GM18499 (cell line): ENCODE results near the gene TYMP.

ENCODE experiments used
- ATAC-seq: cut with Tn5 transposase; IDR thresholded peaks from one replicate; pipeline ENCODE4 v1.9.1; 2021; ENCODE audit warnings: moderate number of reproducible peaks; ENCODE audit not compliant: insufficient read depth, unreplicated experiment

TYMP gene

GRCh38 chr22:50487290-50488005 lies 42.4 kb downstream of the TYMP start:
- no peak for ATAC-seq

- ATAC-seq, result no peak
Observed at GRCh38 chr22:50486561-50487289, 43.1 kb downstream of the TYMP start, which contains the start of gene MIOX. Gene MIOX (plus strand): TSS chr22:50486859. CDS start chr22:50486898, 39 bp downstream.

GRCh38 chr22:50485221-50486131 lies 44.3 kb downstream of the TYMP start:
- no peak for ATAC-seq

GRCh38 chr22:50483977-50484853 lies 45.6 kb downstream of the TYMP start:
- ATAC-seq, result no peak

DNA sequence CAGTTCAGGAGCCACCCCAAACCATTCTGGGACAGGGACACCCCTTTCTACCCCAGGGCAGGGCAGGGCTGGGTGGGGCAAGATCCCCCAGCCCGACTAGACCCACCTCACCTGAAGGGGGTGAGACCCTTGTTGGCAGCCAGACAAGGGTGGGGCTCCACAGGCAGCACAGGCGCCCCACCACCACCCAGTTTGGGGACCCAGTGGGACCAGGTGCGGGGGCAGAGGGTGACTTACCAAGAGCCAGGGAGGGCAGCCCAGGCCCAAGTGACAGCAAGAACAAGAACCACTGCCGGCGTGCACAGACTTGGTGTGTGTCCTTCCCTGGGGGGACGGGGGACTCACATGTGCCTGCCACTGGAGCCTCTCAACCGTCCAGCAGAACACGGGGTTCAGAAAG lies 46.3 kb downstream of the TYMP start:
- no peak for ATAC-seq

DNA sequence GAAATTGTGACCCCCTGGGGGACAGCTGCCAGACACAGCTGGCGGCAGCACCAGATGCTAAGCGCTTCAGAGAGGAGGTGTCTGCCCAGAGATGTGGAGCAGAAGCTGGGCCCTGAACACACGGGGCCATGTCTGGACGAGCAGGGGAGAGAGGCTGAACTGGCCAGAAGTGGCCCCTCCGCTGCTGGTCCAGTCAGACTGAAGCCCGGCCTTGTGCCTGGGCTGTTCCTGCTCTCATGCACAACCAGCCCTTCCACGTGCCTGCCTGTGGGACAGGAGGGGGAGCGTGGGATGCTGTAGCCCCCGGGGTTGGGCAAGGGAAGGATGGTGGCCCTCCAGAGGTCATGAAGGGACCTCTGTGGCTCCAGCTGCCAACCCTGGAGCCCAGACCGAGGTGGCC lies 46.7 kb downstream of the TYMP start:
- ATAC-seq, result no peak

DNA sequence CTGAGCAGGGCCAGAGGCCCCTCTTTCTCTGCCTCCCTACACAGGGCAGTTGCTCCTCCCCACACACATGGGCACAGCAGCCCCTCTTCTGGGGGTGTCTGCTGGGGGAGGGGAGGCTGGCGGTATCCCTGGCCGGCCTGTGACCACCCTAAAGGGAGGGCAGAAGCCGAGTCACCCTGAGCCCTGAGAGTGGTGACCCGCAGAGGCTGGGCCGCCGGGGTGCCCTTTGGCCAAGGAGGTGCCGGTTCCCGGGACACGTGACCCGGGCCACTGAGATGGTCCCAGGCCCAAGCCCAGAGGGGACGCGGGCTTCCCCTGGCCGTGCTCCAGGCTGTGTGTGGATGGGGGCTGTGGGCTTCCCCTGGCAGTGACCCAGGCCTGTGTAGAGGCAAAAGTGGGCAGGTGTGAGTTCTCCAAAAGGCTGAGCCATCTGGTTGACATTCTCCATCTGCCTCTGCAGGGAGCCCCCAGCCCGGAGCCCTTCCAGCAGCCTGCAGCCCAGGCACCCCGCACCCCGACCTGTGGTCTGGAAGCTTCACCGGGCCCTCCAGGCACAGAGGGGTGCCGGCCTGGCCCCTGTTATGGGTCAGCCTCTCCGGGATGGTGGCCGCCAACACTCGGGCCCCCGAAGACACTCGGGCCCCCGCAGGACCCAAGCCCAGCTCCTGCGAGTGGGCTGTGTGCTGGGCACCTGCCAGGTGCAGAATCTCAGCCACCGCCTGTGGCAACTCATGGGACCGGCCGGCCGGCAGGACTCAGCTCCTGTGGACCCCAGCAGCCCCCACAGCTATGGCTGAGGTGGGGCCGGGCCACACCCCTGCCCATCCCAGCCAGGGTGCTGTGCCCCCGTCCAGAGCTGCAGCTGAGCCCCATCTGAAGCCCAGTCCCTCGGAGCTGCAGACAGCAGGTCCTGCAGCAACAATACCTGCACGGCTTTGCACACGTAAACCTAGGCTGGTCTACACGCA lies 47.4 kb downstream of the TYMP start:
- ATAC-seq, result no peak

GRCh38 chr22:50481440-50482106 lies 48.2 kb downstream of the TYMP start, which contains the start of gene ADM2:
Gene ADM2 (plus strand): TSS chr22:50481543. CDS start chr22:50481848, 305 bp downstream.
- no peak for ATAC-seq

- no peak for ATAC-seq
Observed at GRCh38 chr22:50481045-50481439, 48.8 kb downstream of the TYMP start.

GRCh38 chr22:50479721-50480120 lies 50.1 kb downstream of the TYMP start:
- no peak for ATAC-seq

DNA sequence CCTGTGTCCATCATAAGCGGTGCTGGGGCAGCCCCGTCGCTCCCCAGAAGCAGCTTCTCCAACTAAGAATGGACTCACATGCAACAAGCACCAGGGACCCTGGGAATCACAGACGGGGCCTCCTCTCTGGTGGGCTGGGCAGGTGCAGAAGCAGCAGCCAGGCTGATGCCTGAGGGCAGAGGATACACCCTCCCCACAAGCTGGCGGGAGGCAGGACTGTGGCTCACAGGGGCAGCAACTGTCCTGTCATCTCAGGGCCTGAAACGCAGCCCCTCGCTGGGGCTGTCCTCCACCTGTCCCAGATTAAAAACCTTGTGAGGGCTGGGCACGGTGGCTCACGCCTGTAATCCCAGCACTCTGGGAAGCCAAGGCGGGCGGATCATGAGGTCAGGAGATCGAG lies 51.9 kb downstream of the TYMP start:
- no peak for ATAC-seq

DNA sequence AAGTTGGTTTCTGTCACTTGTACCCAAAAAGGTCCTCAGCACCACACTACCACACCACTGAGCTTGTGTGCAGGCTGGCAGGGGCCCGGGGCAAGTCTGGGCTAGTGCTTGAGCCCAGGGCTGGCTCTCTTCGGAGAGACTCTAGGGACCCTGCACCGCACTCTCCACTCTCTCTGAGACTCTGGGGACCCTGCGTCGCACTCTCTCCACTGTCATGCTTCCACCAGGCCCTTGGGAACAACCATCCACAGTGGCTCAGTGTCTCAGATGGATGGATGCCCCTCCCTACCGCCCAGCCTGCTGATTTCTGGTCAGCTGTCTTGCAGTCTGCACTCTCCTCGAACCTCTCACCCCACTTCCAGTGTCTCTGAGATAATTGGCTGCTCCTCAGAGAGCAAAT lies 52.9 kb downstream of the TYMP start:
- no peak for ATAC-seq
